Skin of body (tissue), 2 donors: ENCODE results near the gene ABI3. TPM values are rescaled to one million over a fixed set of nuclear protein-coding genes. Genes with fewer than 3 reads are reported as not detected.
A peak's percentile ranks its signal among the peaks of the same experiment; 100 is the strongest.
"Not testable (repeated sequence)": the region's sequence is repeated elsewhere in the genome, so short reads cannot be mapped to it uniquely, and the experiment has no call there.

Experiments
- DNase-seq: peaks from one replicate; lab custom pipeline; 2025; lab: John Stamatoyannopoulos, UW
- total RNA-seq: library from RNA; depleted of rRNA; stranded (reverse); fragments of >200 nt; gene quantifications from one replicate; pipeline ENCODE4 v1.2.3, GENCODE V29; 2014

Gene ABI3
- total RNA-seq, result 1.5 TPM

GRCh38 chr17:49210158-49211029 is at the start of gene ABI3, which contains the start of gene GNGT2:
Gene ABI3 (plus strand): TSS chr17:49210707. CDS start chr17:49210725, 18 bp downstream.
Gene GNGT2 (minus strand): TSS chr17:49210574. CDS start chr17:49207422, 3,152 bp downstream.
- peak; percentile 26 for DNase-seq

DNA sequence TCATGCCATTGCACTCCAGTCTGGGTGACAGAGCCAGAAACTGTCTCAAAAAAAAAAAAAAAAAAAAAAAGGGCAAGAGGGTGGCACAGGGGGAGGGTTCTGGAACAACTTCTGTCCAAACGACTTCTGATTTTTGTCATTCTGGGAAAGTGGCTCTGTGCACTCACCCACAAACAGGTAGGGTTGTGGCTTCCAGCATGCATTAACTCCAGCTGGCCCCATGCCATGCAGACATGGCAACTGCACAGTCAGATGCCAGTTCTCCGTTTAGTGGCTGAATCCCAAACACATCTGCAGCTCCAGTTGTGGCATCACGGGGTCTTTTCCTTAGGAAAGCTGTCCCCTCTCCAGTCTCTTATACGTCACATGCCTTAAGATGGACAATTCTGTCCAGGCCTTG is 47.6 kb upstream of the ABI3 start:
- no peak for DNase-seq

GRCh38 chr17:49165143-49165542 is 45.4 kb upstream of the ABI3 start:
- DNase-seq, result no peak

GRCh38 chr17:49168706-49169105 is 41.8 kb upstream of the ABI3 start:
- no peak for DNase-seq

DNA sequence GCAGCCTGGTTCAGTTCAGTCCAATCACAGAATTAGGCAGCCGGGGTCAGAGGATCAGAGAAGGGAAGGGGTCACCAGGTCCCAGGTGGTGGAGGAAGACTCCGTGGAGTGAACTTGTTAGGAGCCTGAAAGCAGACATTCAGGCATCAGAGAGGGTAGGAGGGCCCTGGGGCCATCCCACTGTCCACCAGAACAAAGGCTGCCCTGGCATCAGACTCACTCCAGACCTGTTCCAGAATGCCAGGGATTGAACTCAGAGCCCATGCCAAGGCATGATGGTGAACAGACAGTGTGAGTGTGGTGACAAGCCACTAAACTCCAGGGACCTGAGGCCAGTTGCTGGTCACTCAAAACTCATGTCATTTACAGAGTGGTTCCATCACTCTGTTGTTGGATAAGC is 40.3 kb upstream of the ABI3 start:
- no peak for DNase-seq

DNA sequence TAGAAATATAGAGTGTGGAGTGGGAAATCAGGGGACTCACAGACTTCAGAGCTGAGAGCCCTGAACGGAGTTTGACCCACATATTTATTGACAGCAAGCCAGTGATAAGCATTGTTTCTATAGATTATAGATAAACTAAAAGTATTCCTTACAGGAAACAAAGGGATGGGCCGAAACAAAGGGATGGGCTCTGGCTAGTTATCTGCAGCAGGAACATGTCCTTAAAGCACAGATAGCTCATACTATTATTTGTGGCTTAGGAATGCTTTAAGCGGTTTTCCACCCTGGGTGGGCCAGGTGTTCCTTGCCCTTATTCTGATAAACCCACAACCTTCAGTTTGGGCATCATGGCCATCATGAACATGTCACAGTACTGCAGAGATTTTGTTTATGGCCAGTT is 39.8 kb upstream of the ABI3 start:
- DNase-seq, result not testable (repeated sequence)

DNA sequence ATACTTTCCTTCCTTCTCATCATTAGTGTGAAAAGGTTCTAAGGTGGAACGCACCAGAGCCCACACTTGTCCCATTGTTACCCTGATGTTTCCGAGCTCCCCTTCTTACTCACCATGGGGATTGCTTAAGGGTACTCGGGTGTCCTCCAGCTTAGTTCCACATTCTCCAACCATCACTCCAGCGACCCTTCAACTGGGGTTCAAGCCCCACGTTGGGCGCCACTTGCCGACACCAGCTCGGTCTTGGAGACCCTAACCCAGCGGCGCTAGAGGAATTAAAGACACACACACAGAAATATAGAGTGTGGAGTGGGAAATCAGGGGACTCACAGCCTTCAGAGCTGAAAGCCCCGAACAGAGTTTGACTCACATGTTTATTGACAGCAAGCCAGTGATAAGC is 34.5 kb upstream of the ABI3 start:
- not testable (repeated sequence) for DNase-seq

DNA sequence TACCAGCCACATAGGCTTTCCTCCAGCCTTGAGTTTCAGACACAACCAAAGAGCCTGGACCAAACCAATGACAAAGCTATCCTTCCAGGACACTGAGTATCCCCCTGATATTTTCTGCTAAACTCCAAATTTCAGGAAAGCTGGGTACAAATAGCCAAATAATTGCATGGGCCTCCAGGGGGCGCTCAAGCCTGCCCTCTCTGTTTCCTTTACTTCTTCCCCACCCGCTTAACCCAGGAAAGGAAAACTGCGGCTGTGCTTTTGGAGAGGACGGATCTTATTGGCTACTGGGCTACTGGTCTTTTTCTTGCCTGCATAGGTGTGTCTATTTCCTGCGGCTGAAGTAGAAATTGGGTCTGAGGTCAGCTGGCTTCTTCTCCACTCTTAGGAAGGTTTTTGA is 30.2 kb upstream of the ABI3 start:
- DNase-seq, result no peak

DNA sequence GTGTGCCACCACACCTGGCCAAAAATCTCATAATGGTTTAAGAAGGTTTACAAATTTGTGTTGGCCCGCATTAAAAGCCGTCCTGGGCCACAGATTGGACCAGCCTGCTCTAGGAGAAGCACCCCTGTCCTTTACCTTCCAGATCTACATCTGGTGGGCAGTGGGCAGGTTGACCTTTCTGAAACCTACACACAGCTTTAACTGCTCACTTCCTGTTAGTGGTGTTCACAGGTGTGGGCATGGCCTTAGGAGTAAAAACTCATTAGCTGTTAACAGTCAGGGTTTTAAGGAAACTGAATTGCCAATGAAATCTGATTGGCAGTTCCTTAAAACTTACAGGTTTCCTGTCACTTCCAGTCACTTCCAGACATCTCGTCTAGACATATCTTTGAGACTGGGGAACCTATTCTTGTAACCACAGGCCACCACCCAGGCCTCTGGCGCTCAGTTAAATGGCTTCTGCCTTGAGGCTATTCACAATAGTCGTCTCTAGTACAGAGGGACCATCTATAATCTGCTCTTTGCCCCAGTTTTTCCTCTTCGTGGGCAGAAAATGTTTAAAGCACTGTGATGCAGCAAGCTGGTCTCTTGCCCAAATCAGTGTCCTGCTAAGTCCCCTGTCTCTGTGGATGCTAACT is 29.4 kb upstream of the ABI3 start:
- DNase-seq, result no peak

DNA sequence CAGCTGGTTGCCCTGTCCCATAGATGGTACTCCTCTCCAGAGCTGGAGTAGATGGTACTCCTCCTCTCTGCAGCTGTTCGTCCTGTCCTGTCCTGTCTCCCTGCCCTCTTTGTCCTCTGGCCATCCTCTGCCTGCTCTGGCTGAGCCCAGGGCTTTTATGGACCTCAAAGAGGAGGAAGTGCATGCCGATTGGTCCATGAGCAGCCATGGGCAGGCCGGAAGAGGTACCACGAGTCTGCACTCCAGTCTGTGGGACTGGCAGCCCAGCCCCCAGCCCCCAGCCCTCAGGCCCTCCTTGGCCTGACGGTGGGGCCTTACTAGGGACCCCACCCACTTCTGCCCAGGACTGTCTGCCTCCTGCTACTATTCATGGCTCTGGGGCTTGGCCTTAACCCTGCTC is 27.2 kb upstream of the ABI3 start:
- no peak for DNase-seq

GRCh38 chr17:49183801-49184200 is 26.7 kb upstream of the ABI3 start:
- no peak for DNase-seq

DNA sequence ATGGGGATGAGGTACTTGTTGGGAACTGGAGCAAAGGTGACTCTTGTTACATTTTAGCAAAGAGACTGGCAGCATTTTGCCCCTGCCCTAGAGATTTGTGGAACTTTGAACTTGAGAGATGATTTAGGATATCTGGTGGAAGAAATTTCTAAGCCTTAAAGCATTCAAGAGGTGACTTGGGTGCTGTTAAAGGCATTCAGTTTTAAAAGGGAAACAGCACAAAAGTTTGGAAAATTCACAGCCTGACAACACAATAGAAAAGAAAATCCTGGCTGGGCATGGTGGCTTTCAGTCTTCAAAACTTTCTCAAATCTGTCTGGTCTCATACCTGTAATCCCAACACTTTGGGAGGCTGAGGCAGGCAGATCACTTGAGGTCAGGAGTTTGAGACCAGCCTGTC is 26.0 kb upstream of the ABI3 start:
- not testable (repeated sequence) for DNase-seq

DNA sequence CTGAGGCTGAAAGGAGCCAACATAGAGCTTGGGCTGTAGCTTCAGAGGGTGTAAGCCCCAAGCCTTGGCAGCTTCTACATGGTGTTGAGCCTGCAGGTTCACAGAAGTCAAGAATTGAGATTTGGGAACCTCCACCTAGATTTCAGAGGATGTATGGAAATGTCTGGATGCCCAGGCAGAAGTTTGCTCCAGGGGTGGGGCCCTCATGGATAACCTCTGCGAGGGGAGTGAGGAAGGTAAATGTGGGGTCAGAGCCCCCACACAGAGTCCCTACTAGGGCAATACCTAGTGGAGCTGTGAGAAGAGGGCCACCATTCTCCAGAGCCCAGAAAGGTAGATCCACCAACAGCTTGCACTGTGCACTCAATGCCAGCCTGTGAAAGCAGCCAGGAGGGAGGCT is 25.1 kb upstream of the ABI3 start:
- DNase-seq, result not testable (repeated sequence)

DNA sequence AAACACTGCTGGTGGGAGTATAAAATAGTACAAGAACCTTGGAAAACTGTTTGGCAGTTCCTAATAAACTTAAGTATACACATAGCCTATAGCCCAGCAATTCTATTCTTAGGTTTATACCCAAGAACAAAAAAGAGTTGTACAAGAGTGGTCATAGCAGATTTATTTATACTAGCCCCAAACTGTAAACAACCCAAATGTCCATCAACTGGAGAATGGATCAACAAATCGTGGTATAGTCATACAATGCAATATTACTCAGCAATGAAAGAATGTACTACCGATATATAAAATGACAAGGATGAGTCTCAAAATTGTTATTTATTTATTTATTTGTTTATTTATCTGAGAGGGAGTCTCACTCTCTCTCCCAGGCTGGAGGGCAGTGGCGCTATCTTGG is 23.2 kb upstream of the ABI3 start:
- DNase-seq, result no peak

DNA sequence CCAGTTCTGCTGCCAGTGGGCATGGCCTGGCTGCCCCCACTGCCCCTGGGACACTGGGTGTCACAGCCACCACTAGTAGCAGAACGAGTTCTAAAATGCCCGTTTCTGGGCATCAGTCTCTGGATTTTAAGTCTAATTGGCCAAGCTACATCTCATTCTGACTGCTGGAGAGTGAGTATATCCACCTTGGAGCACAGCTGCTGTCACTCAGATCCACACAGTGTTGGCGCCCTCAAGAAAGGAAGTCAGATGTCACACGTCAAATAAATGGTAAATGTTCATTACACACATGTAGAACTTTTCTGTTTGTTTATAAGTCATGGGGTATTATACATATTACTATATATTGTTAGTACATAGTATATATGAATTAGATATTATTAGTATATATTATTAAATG is 19.6 kb upstream of the ABI3 start:
- no peak for DNase-seq

GRCh38 chr17:49191409-49191916 is 19.0 kb upstream of the ABI3 start:
- DNase-seq, result peak; percentile 83

GRCh38 chr17:49191917-49192741 is 18.4 kb upstream of the ABI3 start:
- peak; percentile 83 for DNase-seq

- DNase-seq, result peak; percentile 33
These were observed 16.8 kb upstream of the ABI3 start for GRCh38 chr17:49193513-49194296.

DNA sequence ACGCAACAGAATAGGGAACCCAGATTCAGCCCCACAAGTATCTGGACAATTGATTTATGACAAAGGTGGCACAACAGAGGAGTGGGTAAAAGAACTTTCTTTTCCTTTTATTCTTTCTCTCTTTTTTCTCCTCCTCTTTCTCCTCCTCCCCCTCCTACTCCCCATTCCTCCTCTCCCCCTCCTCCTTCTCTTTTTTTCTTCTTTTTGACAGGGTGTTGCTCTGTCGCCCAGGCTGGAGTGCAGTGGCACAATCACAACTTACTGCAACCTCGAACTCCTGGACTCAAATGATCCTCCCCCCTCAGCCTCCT is 16.3 kb upstream of the ABI3 start:
- no peak for DNase-seq

DNA sequence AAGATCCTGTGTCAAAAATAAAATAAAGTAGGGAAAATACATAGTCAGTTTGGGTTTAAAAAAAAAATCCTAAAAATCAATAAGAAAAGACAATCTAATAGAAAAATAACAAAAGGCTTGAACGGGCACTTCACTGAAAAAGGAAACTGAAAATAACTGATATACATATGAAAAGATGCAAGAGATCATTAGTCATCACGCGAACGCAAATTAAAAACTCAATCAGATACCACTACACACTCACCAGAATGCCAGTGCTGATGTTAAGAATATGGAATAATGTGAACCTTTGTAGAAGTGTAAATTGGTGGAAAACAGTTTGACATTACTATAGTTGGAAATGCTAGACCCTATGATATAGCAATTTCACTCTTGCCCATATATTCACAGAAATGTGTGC is 14.8 kb upstream of the ABI3 start:
- DNase-seq, result no peak

DNA sequence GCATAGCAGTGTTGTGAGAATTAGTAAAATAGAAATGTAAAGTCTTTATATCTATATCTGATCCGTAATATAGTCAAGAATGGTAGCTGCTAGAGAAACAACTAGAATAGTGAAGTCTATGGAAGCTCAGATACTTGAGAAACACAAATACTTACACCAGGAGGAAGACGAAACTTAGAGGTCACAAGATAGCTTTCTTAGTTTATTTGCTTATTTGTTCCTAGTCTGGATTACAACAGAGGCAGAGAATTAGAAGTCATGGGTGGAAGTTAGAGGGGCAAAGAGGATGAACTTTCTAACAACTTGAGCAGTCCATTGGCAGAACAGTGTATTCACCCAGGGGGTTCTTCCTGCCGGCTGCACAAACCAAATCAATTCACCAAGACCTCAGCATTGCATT is 14.0 kb upstream of the ABI3 start:
- DNase-seq, result no peak
